ENCODE measurements around the gene FBLN5.

DNA sequence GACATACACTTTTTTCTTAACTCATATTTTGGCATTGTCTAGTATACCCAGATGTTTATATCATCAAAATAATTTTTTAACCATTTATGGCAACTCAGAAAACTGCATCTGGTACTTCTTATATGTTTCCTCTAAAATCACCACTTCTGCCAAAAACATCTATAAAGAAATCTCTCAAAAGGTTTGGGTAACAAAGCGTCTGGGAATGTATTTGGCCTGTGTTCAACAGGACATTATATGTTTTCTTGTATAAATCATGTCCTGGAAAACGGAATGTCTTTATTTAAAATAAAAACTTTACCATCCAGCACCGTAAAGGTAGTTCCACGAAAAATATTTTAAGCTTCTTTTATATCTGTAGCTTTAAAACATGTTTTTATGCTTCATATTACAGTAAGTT is 36.1 kb upstream of the FBLN5 start:
- TF ChIP-seq, protein P1, sequence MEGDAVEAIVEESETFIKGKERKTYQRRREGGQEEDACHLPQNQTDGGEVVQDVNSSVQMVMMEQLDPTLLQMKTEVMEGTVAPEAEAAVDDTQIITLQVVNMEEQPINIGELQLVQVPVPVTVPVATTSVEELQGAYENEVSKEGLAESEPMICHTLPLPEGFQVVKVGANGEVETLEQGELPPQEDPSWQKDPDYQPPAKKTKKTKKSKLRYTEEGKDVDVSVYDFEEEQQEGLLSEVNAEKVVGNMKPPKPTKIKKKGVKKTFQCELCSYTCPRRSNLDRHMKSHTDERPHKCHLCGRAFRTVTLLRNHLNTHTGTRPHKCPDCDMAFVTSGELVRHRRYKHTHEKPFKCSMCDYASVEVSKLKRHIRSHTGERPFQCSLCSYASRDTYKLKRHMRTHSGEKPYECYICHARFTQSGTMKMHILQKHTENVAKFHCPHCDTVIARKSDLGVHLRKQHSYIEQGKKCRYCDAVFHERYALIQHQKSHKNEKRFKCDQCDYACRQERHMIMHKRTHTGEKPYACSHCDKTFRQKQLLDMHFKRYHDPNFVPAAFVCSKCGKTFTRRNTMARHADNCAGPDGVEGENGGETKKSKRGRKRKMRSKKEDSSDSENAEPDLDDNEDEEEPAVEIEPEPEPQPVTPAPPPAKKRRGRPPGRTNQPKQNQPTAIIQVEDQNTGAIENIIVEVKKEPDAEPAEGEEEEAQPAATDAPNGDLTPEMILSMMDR (IDR thresholded peaks at IDR 0.05 in 2 of 3, conservative IDR thresholded peaks at IDR 0.05 in 1 of 3; ENCODE audit: borderline replicate concordance in 1 of 3, insufficient read depth in 1 of 3, low read depth in 2 of 3, low read length in 2 of 3): no peak
- TF ChIP-seq ZNF274 (IDR thresholded peaks at IDR 0.05; ENCODE audit: low read depth, low read length): no peak
- no peak for TF ChIP-seq EZH2 (IDR thresholded peaks at IDR 0.05)
- TF ChIP-seq POLR2A (IDR thresholded peaks at IDR 0.05; ENCODE audit: borderline replicate concordance, extremely low read depth, insufficient read depth, insufficient read length): no peak
- TF ChIP-seq POLR2AphosphoS5 (IDR thresholded peaks at IDR 0.05; ENCODE audit: low read depth, low read length): no peak
- TF ChIP-seq SIN3A (IDR thresholded peaks at IDR 0.05; ENCODE audit: low read depth): no peak
- no peak for TF ChIP-seq CBX3 (IDR thresholded peaks at IDR 0.05; ENCODE audit: low read depth)
- no peak for TF ChIP-seq CEBPB (IDR thresholded peaks at IDR 0.05; ENCODE audit: low read depth)
- TF ChIP-seq ZFX (IDR thresholded peaks at IDR 0.05): no peak
- TF ChIP-seq SP1 (IDR thresholded peaks at IDR 0.05; ENCODE audit: low read depth): no peak
- TF ChIP-seq, protein P2, sequence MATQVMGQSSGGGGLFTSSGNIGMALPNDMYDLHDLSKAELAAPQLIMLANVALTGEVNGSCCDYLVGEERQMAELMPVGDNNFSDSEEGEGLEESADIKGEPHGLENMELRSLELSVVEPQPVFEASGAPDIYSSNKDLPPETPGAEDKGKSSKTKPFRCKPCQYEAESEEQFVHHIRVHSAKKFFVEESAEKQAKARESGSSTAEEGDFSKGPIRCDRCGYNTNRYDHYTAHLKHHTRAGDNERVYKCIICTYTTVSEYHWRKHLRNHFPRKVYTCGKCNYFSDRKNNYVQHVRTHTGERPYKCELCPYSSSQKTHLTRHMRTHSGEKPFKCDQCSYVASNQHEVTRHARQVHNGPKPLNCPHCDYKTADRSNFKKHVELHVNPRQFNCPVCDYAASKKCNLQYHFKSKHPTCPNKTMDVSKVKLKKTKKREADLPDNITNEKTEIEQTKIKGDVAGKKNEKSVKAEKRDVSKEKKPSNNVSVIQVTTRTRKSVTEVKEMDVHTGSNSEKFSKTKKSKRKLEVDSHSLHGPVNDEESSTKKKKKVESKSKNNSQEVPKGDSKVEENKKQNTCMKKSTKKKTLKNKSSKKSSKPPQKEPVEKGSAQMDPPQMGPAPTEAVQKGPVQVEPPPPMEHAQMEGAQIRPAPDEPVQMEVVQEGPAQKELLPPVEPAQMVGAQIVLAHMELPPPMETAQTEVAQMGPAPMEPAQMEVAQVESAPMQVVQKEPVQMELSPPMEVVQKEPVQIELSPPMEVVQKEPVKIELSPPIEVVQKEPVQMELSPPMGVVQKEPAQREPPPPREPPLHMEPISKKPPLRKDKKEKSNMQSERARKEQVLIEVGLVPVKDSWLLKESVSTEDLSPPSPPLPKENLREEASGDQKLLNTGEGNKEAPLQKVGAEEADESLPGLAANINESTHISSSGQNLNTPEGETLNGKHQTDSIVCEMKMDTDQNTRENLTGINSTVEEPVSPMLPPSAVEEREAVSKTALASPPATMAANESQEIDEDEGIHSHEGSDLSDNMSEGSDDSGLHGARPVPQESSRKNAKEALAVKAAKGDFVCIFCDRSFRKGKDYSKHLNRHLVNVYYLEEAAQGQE (IDR thresholded peaks at IDR 0.05; ENCODE audit: low read depth): no peak
